DND-41 (cell line): ENCODE measurements around the gene PROSER3.

Source experiments
- EZH2 ChIP-seq: IDR thresholded peaks from 3 replicates; pipeline ENCODE4 v1.6.1; 2012; ENCODE audit warnings: borderline replicate concordance, low read depth, mild to moderate bottlenecking, moderate library complexity, low read length, inconsistent platforms; ENCODE audit not compliant: severe bottlenecking
- TF ChIP-seq, protein P1 (sequence below): IDR thresholded peaks from 2 replicates; pipeline ENCODE4 v1.5.1; 2012; ENCODE audit warnings: borderline replicate concordance, low read length, moderate library complexity, mild to moderate bottlenecking; ENCODE audit not compliant: poor library complexity, severe bottlenecking; ENCODE audit errors: extremely low read depth

DNA sequence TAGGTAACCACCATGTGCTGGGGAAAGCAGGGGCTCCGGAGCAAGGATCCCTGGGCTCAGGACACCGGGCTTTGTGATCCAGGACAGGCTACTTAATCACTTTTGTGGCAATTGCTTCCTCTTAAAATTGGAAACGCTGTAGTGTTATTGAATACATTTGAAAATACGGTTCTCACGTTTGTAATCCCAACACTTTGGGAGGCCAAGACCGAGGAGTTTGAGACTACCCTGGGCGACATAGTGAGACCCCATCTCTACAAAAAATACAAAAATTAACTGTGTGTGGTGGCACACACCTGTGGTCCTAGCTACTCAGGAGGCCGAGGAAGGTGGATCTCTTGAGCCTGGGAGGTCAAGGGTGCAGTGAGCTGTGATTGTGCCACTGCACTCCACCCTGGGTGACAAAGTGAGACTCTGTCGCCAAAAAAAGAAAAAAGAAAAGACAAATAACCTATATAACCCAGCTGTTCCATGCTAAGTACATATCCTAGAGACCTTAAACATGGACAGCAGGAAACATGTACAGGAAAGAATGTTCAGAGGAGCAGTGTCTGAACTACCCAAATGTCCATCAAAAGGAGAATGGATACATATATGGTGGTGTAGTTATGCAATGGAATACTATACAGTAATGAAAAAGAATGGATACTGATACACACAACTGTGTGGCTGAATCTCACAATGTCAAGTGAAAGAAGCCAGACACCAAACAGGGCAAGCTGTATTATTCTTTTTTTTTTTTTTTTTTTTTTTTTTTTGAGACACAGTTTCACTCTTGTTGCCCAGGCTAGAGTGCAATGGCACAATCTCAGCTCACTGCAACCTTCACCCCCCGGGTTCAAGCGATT lies 55.3 kb downstream of the PROSER3 start:
- TF ChIP-seq, protein P1, sequence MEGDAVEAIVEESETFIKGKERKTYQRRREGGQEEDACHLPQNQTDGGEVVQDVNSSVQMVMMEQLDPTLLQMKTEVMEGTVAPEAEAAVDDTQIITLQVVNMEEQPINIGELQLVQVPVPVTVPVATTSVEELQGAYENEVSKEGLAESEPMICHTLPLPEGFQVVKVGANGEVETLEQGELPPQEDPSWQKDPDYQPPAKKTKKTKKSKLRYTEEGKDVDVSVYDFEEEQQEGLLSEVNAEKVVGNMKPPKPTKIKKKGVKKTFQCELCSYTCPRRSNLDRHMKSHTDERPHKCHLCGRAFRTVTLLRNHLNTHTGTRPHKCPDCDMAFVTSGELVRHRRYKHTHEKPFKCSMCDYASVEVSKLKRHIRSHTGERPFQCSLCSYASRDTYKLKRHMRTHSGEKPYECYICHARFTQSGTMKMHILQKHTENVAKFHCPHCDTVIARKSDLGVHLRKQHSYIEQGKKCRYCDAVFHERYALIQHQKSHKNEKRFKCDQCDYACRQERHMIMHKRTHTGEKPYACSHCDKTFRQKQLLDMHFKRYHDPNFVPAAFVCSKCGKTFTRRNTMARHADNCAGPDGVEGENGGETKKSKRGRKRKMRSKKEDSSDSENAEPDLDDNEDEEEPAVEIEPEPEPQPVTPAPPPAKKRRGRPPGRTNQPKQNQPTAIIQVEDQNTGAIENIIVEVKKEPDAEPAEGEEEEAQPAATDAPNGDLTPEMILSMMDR, result no peak
- no peak for TF ChIP-seq EZH2
